KOPT-K1 (cell line): ENCODE data around the gene TSFM.

Experiments
- H3K27ac ChIP-seq: fragments of 200-600 bp; sonication (generic); 2 replicates; pipeline ENCODE4 v1.5.1; 2016; ENCODE audit warnings: antibody characterized with exemption, mild to moderate bottlenecking, low read depth, low read length; ENCODE audit not compliant: poor library complexity, severe bottlenecking
- H3K36me3 ChIP-seq: fragments of 200-600 bp; sonication (generic); 2 replicates; pipeline ENCODE4 v1.5.1; 2017; ENCODE audit warnings: antibody characterized with exemption, mild to moderate bottlenecking, low read length, moderate library complexity; ENCODE audit not compliant: insufficient read depth
- H3K9me3 ChIP-seq: fragments of 200-600 bp; sonication (generic); 2 replicates; pipeline ENCODE4 v1.5.1; 2017; ENCODE audit warnings: antibody characterized with exemption, low read length, mild to moderate bottlenecking; ENCODE audit not compliant: insufficient read depth, poor library complexity, severe bottlenecking

The TSFM gene

GRCh38 chr12:57834086-57834876, 51.7 kb downstream of the TSFM start:
- Histone ChIP-seq H3K36me3 (peaks cover 5% of the 10 kb centered on the region), H3K9me3 (no peaks in the 10 kb centered on the region), H3K27ac (peak overlapping the region; percentile 44)

DNA sequence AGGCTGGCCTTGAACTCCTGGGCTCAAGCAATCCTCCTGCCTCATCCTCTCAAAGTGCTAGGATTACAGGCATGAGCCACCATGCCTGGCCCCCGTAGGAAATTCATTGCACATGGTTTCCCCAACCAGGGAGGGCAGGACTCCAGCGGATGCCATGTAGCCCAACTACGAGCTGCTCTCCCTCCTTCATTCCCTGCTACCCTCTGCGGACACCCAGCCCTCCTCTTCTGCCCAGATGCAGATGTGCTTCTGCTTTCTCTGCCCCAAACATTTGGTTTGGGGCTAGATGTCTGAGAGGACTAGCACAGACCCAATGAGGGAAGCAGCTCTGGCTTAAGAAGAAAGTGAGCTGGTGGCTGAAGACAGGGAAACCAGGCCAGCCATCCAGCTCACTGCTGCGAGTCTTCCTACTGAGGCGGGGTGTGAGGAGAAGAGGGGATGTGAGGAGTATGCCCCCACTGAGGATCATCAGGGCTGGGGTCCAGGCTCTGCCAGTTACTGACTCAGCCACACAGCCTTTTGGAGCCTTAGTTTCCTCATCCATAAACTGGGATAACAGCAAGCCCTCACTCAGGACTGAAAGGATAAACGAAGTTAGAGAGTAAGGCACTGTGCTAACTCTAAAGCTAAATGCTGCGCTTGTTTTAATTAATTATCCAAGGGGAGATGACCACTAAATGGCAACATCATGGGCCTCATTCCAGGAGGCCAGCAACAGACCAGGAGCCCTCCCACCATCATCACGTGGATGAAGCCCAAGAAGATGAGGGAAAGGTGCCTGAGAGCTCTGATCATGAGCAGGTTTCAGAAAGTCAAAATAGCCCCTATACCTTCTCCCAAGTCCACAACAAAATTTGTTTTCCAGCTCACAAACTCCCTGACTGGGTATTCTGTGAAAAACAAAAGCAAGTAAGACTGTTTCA, 53.0 kb downstream of the TSFM start:
- H3K27ac ChIP-seq, result peak overlapping the region; percentile 55
- H3K36me3 ChIP-seq, result no peaks in the 10 kb centered on the region

DNA sequence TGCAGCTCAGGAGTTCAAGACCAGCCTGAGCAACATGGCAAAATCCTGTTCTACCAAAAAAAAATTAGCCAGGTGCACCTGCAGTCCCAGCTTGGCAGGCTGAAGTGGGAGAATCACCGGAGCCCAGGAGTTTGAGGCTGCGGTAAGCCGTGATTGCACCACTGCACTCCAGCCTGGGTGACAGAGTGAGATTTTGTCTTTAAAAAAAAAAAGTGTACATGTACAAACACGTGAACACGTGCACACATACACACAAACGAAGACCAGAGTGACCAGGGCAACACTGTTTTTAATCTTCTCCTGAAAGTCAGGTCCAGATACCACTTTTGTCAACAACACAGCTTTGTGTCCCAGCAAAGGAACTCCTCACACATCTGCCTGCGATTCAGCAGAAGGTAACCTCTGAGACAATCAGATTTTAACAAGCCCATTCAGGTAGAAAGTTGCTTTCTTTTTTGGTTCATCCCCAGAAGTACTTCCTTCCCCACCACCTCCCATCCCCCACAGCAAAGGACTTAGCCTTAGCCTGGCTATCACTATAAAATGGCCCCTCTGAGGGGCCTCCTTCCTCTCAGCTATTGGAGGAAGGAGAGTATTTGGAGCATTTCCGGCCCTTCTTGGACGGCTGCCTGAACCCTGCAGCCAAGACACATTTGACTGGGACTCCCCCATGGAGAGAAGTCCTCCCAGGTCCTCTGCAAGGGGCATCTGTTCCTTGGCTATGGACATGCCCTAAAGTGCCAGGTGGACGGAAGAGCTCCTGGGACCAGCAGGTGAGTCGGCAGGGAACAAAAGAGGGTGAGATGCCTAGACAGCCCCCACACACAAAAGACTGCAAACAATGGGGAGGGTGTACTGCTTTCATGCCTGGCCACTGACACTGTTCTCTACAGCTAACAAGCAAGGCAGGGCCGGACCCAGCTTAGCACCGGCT, 54.1 kb downstream of the TSFM start:
- no peaks in the 10 kb centered on the region for H3K9me3 ChIP-seq
- peak overlapping the region; percentile 55 for H3K27ac ChIP-seq
- no peaks in the 10 kb centered on the region for H3K36me3 ChIP-seq

More for the DNA sequence above, 53.0 kb downstream of the TSFM start:
- no peaks in the 10 kb centered on the region for H3K9me3 ChIP-seq

GRCh38 chr12:57837864-57838562, 55.4 kb downstream of the TSFM start:
- H3K27ac ChIP-seq, result peak overlapping the region; percentile 47
- H3K9me3 ChIP-seq, result no peaks in the 10 kb centered on the region

GRCh38 chr12:57838594-57839302, 56.2 kb downstream of the TSFM start:
- Histone ChIP-seq H3K9me3 (no peaks in the 10 kb centered on the region), H3K27ac (peak overlapping the region; percentile 47), H3K36me3 (no peaks in the 10 kb centered on the region)

More at GRCh38 chr12:57837864-57838562, 55.4 kb downstream of the TSFM start:
- no peaks in the 10 kb centered on the region for H3K36me3 ChIP-seq

- no peak overlapping the region for H3K27ac ChIP-seq
- no peaks in the 10 kb centered on the region for H3K36me3 ChIP-seq
- no peaks in the 10 kb centered on the region for H3K9me3 ChIP-seq
These were observed 57.4 kb downstream of the TSFM start for GRCh38 chr12:57839996-57840395.

DNA sequence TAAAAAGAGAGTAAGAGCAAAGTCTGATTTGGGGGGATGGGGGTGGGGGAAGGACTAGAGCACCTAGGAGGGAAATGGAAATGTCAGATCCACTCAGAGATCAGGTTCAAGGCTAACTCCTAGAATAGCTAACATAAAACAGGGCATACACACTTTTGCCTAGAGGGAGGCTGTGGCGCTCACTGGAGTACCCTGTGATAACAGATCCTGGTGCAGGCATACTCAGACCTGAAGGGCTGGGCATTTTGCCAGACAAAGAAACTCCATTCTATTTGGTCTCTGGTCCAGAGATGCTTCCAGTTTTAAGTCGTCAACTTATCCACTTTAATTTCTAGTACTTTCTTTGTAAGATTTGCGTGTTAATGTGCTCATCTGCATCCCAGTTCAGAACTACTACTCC, 58.1 kb downstream of the TSFM start:
- Histone ChIP-seq H3K9me3 (no peaks in the 10 kb centered on the region), H3K27ac (no peak overlapping the region), H3K36me3 (no peaks in the 10 kb centered on the region)

- Histone ChIP-seq H3K36me3 (no peaks in the 10 kb centered on the region), H3K9me3 (no peaks in the 10 kb centered on the region), H3K27ac (no peak overlapping the region)
These were observed 58.9 kb downstream of the TSFM start for GRCh38 chr12:57841445-57841844.

DNA sequence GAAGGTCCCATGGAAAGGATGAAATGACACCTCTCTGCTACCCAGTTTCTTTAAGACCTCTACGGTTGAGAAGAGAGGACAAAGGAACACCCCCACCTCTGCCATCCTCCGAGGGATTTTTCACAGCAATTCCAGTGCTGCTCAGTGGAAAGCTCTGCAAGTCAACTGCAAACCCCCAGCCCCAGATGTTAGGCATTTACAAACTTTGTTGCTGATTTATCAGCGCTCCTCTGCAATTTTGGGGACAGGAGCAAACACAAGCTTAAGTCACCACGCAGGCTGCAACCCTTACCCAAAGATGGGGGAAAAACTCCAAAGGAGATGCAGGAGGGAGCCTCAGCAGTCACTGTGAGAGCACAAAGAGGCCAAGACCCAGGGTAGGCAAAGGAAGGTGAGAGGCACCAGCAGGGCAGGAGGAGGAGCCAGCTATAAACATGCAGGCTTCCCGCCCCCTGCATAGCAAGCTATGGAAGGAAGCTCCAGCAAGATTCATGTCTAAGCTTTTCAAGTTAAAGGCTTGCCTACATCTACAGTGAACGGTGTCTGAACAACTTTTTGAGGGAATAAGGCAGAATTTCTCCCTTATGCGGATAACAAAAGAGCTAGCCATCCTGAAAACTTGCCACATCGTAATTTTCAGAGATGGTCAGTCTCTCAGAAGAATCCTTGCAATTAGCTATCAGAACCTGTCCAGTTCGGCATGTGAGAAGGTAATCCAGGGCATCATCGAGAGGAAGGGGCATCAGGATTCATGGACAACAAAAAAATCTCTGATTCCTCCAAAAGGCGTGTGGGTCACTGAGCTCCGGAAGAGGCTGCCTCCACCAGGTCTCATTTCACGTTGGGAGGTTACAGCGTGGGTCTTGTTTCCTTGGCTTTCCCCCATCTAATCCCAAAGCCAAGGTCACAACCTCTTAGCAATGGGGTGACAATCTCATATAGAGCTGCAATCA, 60.0 kb downstream of the TSFM start:
- Histone ChIP-seq H3K9me3 (no peaks in the 10 kb centered on the region), H3K36me3 (no peaks in the 10 kb centered on the region), H3K27ac (peak overlapping the region; percentile 39)

GRCh38 chr12:57844709-57845477, 62.3 kb downstream of the TSFM start:
- peak overlapping the region; percentile 94 for H3K27ac ChIP-seq
- no peaks in the 10 kb centered on the region for H3K9me3 ChIP-seq
- no peaks in the 10 kb centered on the region for H3K36me3 ChIP-seq

- Histone ChIP-seq H3K27ac (peak overlapping the region; percentile 94), H3K9me3 (no peaks in the 10 kb centered on the region)
These were observed 63.1 kb downstream of the TSFM start for GRCh38 chr12:57845478-57846284.

GRCh38 chr12:57846285-57846576, 63.6 kb downstream of the TSFM start:
- H3K36me3 ChIP-seq, result no peaks in the 10 kb centered on the region
- H3K9me3 ChIP-seq, result no peaks in the 10 kb centered on the region
- peak overlapping the region; percentile 94 for H3K27ac ChIP-seq

More at GRCh38 chr12:57845478-57846284, 63.1 kb downstream of the TSFM start:
- H3K36me3 ChIP-seq, result no peaks in the 10 kb centered on the region
